Coronary artery (tissue), 2 donors: ENCODE measurements around the gene OR1L6.

Source experiments
- DNase-seq: peaks from one replicate; pipeline ENCODE4 v3.0.0-alpha.2; 2017; ENCODE audit warnings: low spot score
- H3K27ac ChIP-seq, 2 donors: fragments of 200-600 bp; sonication (generic); one replicate each; pipeline ENCODE4 v1.5.1; 2016 to 2019
- H3K4me3 ChIP-seq: fragments of 200-600 bp; sonication (generic); 2 replicates; pipeline ENCODE4 v1.5.1; 2016; ENCODE audit warnings: mild to moderate bottlenecking, moderate library complexity
- CTCF ChIP-seq: fragments of 200-600 bp; sonication (generic); IDR thresholded peaks from one replicate; pipeline ENCODE4 v1.5.1; 2019; ENCODE audit warnings: antibody characterized with exemption

Gene OR1L6

DNA sequence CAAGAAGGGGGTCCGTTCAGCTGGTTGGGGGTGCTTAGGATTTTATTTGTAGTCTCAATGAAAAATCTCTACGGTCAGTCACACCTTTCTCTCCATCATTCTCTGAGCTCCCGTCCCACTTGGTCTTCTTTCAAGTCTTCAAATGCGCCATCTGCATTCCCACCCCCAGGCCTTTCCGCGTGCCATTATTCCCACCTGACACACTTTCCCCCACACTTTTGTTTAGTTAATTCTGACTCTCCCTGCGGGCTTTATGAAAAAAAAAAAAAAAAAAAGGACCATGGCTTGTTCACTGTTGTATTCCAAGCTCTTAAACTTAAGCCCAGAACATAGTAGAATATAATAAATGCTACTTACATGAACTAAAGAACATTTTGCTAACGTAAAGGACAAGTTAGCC lies 34.9 kb downstream of the OR1L6 start:
- no peak for DNase-seq
- no peak overlapping the region for H3K4me3 ChIP-seq
- no peak for TF ChIP-seq CTCF
- H3K27ac ChIP-seq, result no peak overlapping the region

- no peak for DNase-seq
- TF ChIP-seq CTCF, result no peak
- Histone ChIP-seq H3K4me3 (no peak overlapping the region), H3K27ac (no peak overlapping the region)
Measured at GRCh38 chr9:122777935-122778627, 36.0 kb downstream of the OR1L6 start.

GRCh38 chr9:122779181-122779580 lies 37.1 kb downstream of the OR1L6 start:
- no peak for TF ChIP-seq CTCF
- no peak for DNase-seq
- H3K4me3 ChIP-seq, result no peak overlapping the region
- H3K27ac ChIP-seq, result no peak overlapping the region

DNA sequence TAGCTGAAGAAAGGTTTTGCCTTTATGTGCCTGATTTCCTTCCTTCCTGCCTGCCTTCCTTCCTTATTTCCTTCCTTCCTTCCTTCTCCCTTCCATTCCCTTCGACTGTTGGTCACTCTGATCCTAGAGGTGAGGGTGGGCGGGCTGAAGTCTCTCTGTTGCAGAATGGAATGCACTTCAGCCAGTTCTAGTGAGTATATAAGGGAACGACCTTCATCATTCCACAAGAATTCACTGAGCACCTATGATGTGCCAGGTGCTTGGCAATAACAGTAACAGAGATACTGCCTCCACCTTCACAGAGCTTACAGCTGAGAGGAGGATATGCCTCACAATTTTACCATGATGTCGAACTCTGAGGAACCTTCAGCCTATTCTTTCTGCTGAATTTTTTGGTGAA lies 37.9 kb downstream of the OR1L6 start:
- no peak for DNase-seq
- H3K4me3 ChIP-seq, result no peak overlapping the region
- TF ChIP-seq CTCF, result no peak
- no peak overlapping the region for H3K27ac ChIP-seq

DNA sequence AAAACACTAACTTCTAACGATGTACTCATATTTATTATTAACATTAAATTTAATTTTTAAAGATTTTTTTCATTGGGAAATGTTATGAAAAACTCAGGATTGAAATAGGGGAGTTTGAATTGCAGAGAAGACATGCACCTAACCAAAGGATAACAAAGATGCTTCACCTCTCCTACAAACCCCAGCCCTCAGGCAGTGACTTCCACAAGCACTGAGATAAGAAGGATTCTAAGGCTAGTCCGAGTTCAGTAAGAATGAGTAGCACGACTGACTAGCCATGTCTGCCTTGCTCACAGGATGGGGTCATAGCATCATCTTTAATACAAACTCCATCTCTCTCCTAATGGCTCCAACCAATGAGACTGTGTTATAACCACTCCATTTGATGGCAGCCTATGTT lies 39.6 kb downstream of the OR1L6 start:
- DNase-seq, result no peak
- Histone ChIP-seq H3K27ac (no peak overlapping the region), H3K4me3 (no peak overlapping the region)
- TF ChIP-seq CTCF, result no peak

- H3K4me3 ChIP-seq, result no peak overlapping the region
- DNase-seq, result no peak
- H3K27ac ChIP-seq, result no peak overlapping the region
- no peak for TF ChIP-seq CTCF
Measured at GRCh38 chr9:122785269-122785668, 43.2 kb downstream of the OR1L6 start.

DNA sequence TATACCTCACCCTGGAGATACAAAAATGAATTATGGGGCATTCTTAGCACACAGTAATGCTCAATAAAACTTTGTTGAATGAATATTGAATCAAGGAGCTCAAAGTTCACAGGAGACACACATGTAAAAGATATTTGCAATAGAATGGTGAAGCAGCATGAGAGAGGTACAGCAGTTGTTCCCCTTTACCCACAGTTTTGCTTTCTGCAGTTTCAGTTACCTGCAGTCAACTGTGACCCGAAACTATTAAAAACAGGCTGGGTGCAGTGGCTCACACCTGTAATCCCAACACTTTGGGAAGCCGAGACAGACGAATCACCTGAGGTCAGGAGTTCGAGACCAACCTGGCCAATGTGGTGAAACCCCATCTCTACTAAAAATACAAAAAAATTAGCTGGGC lies 44.2 kb downstream of the OR1L6 start:
- H3K4me3 ChIP-seq, result no peak overlapping the region
- TF ChIP-seq CTCF, result no peak
- no peak overlapping the region for H3K27ac ChIP-seq
- no peak for DNase-seq
